Nephron (organoid): Measurements from ENCODE around the gene TCF7.

ENCODE experiments used
- H3K27ac Mint-ChIP-seq, 3 experiments: 2 replicates each; pipeline ENCODE4 v1.8.0; 2020; ENCODE audit warnings: mixed read lengths in 3 of 3, mild to moderate bottlenecking in 2 of 3, moderate library complexity in 1 of 3
- H3K27me3 Mint-ChIP-seq: 2 replicates; pipeline ENCODE4 v1.8.0; 2021; ENCODE audit warnings: low read depth, mild to moderate bottlenecking, moderate library complexity, mixed read lengths
- H3K36me3 Mint-ChIP-seq: 2 replicates; pipeline ENCODE4 v1.8.0; 2020; ENCODE audit warnings: low read depth, mixed read lengths
- H3K4me1 Mint-ChIP-seq: 2 replicates; pipeline ENCODE4 v1.8.0; 2020; ENCODE audit warnings: mixed read lengths
- H3K4me3 Mint-ChIP-seq, 3 experiments: 2 replicates each; pipeline ENCODE4 v1.8.0; 2020; ENCODE audit warnings: mild to moderate bottlenecking in 3 of 3, mixed read lengths in 3 of 3, moderate library complexity in 2 of 3
- H3K9me3 Mint-ChIP-seq: 2 replicates; pipeline ENCODE4 v1.8.0; 2020; ENCODE audit warnings: mixed read lengths
- CTCF ChIP-seq, 3 experiments: fragments of 200-600 bp; sonication (generic); IDR thresholded peaks; one replicate each; pipeline ENCODE4 v1.5.0; 2021; ENCODE audit warnings: antibody characterized with exemption in 3 of 3; ENCODE audit not compliant: unreplicated experiment in 3 of 3

TCF7 gene

DNA sequence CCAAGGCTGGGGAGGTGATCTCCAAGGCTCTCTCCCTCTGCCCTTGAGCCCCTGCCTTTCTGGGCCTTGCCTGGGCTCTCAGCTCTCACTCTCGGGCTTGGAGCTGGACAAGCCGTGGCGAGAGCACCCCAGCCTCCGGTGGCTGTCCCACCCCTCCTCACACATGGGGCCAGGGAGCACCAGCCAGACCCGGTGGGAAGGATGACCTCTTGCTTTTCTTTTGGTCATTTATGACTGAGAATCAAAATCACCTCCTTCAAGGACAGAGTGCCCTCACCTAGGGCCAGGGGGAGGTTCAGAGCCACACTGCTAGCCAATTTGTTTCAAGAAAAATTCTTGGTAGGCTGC is 14.1 kb downstream of the TCF7 start:
- Mint-ChIP-seq H3K4me1 (no peaks in the 10 kb centered on the region), H3K4me3 (no peak overlapping the region), H3K9me3 (no peaks in the 10 kb centered on the region), H3K27me3 (no peaks in the 10 kb centered on the region), H3K36me3 (peaks cover 5% of the 10 kb centered on the region), H3K27ac (no peak overlapping the region)
- no peak for TF ChIP-seq CTCF (IDR thresholded peaks at IDR 0.05; ENCODE audit: unreplicated experiment in 3 of 3)

DNA sequence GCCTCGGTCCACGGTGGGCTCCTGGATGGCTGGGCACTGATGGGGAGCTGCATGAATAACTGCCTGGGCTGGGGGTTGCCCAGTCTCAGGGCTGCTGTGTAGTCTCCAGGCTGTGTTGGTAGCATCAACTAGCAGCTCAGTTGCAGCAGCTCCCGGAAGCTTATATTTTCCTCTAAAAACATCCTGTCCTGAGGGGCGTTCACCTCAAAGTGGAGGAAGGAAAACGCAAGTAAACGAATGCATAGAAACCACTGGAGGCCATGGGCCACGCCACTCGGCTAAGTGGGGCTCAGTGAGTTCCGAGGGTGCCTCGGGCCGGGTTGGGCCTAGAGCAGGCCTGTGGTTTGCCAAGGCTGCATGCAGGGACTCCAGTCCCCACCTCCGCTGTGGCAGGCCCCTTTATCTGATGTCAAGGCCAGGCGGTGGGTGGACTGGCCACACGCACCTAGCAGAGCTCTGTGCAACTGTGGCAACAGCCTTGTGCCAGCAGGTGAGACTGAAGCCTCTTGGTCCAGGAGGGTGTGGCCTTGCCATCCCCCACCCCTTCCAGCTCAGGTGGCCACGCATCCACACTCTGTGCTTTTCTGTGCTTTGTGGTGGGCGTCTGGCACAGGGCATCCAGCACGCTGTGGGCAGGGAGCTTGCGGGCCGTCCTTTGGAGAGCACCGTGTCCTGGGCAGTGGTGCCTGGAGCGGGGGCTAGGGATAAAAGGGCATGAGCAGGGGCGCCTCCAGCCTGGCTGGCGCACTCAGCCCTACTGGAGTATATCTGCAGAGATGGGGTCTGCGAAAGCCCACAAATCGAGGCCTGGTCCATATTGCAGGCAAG is 15.1 kb downstream of the TCF7 start:
- H3K4me3 Mint-ChIP-seq = no peak overlapping the region
- no peak overlapping the region for H3K27ac Mint-ChIP-seq
- peaks cover 7% of the 10 kb centered on the region for H3K36me3 Mint-ChIP-seq
- no peaks in the 10 kb centered on the region for H3K27me3 Mint-ChIP-seq
- no peaks in the 10 kb centered on the region for H3K9me3 Mint-ChIP-seq
- no peak for TF ChIP-seq CTCF (IDR thresholded peaks at IDR 0.05; ENCODE audit: unreplicated experiment in 3 of 3)
- no peaks in the 10 kb centered on the region for H3K4me1 Mint-ChIP-seq

DNA sequence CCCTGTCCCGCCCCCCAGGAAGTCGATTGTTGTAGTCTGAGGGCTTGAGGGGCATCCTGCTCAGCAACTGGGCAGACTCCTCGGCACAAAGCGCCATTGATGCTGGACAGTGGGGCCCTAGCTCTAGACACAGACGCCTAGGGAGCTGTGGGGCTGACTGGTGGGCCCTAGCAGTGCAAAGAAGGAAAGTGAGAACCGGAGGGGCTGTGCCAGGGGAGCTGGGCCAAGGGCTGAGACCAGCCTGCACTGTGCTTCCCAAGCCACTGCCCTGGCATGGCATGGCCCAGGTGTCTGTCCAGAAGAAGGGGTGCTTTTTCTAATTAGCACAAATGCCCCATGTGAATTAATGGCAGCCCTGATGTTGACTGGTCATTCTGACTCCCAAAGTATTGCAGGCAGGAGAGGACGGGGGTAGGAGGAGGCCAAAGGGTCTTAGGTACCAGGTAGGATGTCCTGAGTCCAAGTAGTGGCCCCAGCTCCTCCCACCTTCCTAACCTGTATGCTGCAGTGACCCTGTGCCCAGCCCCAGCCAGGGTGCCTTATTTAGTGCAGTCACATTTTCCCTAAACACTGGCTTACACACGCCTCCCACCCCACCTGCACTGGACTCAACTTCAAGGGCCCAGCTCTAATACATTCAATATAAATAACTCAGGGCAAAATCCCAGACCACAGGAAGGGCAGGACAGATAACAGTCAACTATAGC is 15.9 kb downstream of the TCF7 start:
- no peak for TF ChIP-seq CTCF (IDR thresholded peaks at IDR 0.05; ENCODE audit: unreplicated experiment in 3 of 3)

GRCh38 chr5:134131165-134131564 is 16.7 kb downstream of the TCF7 start:
- peaks cover 19% of the 10 kb centered on the region for H3K36me3 Mint-ChIP-seq
- H3K4me1 Mint-ChIP-seq = peaks cover 4% of the 10 kb centered on the region
- no peaks in the 10 kb centered on the region for H3K9me3 Mint-ChIP-seq
- no peak overlapping the region for H3K27ac Mint-ChIP-seq
- no peak for TF ChIP-seq CTCF (IDR thresholded peaks at IDR 0.05; ENCODE audit: unreplicated experiment in 3 of 3)
- H3K27me3 Mint-ChIP-seq = no peaks in the 10 kb centered on the region
- no peak overlapping the region for H3K4me3 Mint-ChIP-seq

More for the DNA sequence above, 15.9 kb downstream of the TCF7 start:
- H3K27me3 Mint-ChIP-seq = no peaks in the 10 kb centered on the region
- H3K36me3 Mint-ChIP-seq = peaks cover 13% of the 10 kb centered on the region
- H3K4me1 Mint-ChIP-seq = no peaks in the 10 kb centered on the region
- H3K4me3 Mint-ChIP-seq = no peak overlapping the region
- no peak overlapping the region for H3K27ac Mint-ChIP-seq
- H3K9me3 Mint-ChIP-seq = no peaks in the 10 kb centered on the region

GRCh38 chr5:134131578-134132350 is 17.3 kb downstream of the TCF7 start:
- no peaks in the 10 kb centered on the region for H3K9me3 Mint-ChIP-seq
- no peak overlapping the region for H3K27ac Mint-ChIP-seq
- H3K4me1 Mint-ChIP-seq = peaks cover 4% of the 10 kb centered on the region
- no peak for TF ChIP-seq CTCF (IDR thresholded peaks at IDR 0.05; ENCODE audit: unreplicated experiment in 3 of 3)
- no peaks in the 10 kb centered on the region for H3K27me3 Mint-ChIP-seq
- peaks cover 19% of the 10 kb centered on the region for H3K36me3 Mint-ChIP-seq
- no peak overlapping the region for H3K4me3 Mint-ChIP-seq
